ENCODE data around the gene C17orf50. TPM values are rescaled to one million over a fixed set of nuclear protein-coding genes. Genes with fewer than 3 reads are reported as not detected.

The C17orf50 gene
- polyA plus RNA-seq, 1 donor (not counting 4 experiments of a cell fraction or from before 2014, with no cell fraction given), result not detected

DNA sequence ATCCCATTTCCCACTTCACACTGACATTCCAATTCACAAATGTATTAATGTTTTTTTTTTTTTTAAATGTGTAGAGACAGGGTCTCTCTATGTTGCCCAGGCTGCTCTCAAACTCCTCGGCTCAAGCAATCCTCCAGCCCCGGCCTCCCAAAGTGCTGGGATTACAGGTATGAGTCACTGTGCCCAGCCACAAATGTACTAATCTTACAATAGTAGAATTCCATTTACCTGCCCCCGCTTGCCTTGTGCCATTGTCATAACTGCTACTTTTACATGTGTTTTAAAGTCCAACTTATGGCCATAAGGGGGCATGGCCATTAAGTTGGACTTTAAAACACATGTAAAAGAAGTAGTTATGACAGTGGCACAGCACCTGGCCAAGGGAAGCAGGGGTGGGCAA lies 30.2 kb downstream of the C17orf50 start:
- Histone ChIP-seq H3K4me1 (ENCODE audit: control insufficient read depth, extremely low read depth, insufficient read depth, low read length) (peaks cover 68% of the 10 kb centered on the region), H3K27me3 (ENCODE audit: control insufficient read depth, extremely low read depth, insufficient read depth, low read length) (no peaks in the 10 kb centered on the region), H4K20me1 (ENCODE audit: control insufficient read depth, extremely low read depth, insufficient read depth, low read length) (no peaks in the 10 kb centered on the region), H3K9me3 (ENCODE audit: control insufficient read depth, low read depth, low read length) (no peaks in the 10 kb centered on the region), H3K36me3 (ENCODE audit: control insufficient read depth in 2 of 2, extremely low read depth in 1 of 2, insufficient read depth in 2 of 2, low read length in 2 of 2) (no peaks in the 10 kb centered on the region), H3K27ac (ENCODE audit: control insufficient read depth, insufficient read depth, low read length) (peak overlapping the region; percentile 54), H3K79me2 (ENCODE audit: control insufficient read depth, insufficient read depth, low read length) (no peaks in the 10 kb centered on the region), H2AFZ (ENCODE audit: control insufficient read depth, low read length) (no peak overlapping the region), H3K9me1 (ENCODE audit: control insufficient read depth, extremely low read depth, insufficient read depth, low read length) (no peaks in the 10 kb centered on the region), H3K4me3 (ENCODE audit: control insufficient read depth in 2 of 3, extremely low read depth in 1 of 3, insufficient read depth in 2 of 3, low read depth in 1 of 3, low read length in 3 of 3) (no peak overlapping the region), H3K4me2 (ENCODE audit: control insufficient read depth, extremely low read depth, insufficient read depth, low read depth, low read length) (no peak overlapping the region), H3K9ac (ENCODE audit: control insufficient read depth, extremely low read depth, insufficient read depth, low read length) (no peak overlapping the region)
- TF ChIP-seq, protein P1, sequence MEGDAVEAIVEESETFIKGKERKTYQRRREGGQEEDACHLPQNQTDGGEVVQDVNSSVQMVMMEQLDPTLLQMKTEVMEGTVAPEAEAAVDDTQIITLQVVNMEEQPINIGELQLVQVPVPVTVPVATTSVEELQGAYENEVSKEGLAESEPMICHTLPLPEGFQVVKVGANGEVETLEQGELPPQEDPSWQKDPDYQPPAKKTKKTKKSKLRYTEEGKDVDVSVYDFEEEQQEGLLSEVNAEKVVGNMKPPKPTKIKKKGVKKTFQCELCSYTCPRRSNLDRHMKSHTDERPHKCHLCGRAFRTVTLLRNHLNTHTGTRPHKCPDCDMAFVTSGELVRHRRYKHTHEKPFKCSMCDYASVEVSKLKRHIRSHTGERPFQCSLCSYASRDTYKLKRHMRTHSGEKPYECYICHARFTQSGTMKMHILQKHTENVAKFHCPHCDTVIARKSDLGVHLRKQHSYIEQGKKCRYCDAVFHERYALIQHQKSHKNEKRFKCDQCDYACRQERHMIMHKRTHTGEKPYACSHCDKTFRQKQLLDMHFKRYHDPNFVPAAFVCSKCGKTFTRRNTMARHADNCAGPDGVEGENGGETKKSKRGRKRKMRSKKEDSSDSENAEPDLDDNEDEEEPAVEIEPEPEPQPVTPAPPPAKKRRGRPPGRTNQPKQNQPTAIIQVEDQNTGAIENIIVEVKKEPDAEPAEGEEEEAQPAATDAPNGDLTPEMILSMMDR (optimal IDR thresholded peaks at IDR 0.05 in 1 of 3, IDR thresholded peaks at IDR 0.05 in 1 of 3, conservative IDR thresholded peaks at IDR 0.05 in 1 of 3; ENCODE audit: extremely low read depth in 1 of 3, insufficient read depth in 2 of 3, low read length in 3 of 3), result no peak
- no peak for TF ChIP-seq EZH2 (IDR thresholded peaks at IDR 0.05; ENCODE audit: low read length)
- dilution Hi-C loops (cut with MboI; ENCODE audit: extremely low pct_ligation_motif_present, low sequenced_read_pairs), result no loop called here
- FAIRE-seq (no peak), DNase-seq (ENCODE audit: low read depth, low spot score) (no peak)

DNA sequence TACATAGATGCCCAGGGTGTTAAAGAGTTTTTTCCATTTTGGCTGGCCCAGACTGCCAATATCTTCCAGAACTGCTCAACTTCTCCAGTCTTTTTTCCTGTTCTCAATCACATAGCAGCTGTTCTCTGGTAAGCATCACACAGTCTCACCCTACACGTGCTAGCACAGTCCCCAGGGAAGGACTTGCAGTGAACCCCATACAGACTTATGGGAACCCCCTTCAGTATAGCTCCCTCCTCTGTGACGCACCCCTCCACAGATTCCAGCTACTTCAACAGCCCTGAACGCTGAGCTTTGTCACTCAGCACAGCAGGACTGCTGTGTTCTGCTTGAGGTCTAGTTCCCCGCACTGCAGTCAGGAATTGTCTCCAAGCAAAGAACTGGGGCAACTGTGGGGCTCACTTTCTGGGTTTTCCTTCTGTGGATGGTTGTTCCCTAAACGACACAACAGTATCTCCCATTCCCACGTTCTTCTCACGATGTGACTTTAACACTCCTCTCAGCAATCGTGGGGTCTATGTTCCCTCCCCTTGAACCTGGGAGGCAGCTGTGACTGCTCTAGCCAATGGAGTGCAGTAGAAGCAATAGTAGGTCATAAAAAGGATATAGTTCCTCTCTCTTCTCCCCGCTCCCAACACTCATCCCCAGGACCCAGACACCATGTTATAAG lies 31.1 kb downstream of the C17orf50 start:
- no peak for DNase-seq (ENCODE audit: low read depth, low spot score)
- no peaks in the 10 kb centered on the region for H3K36me3 ChIP-seq (ENCODE audit: control insufficient read depth in 2 of 2, extremely low read depth in 1 of 2, insufficient read depth in 2 of 2, low read length in 2 of 2)
- peak overlapping the region in 1 of 3 experiments; percentile 3 for H3K4me3 ChIP-seq (ENCODE audit: control insufficient read depth in 2 of 3, extremely low read depth in 1 of 3, insufficient read depth in 2 of 3, low read depth in 1 of 3, low read length in 3 of 3)
- no peaks in the 10 kb centered on the region for H3K27me3 ChIP-seq (ENCODE audit: control insufficient read depth, extremely low read depth, insufficient read depth, low read length)
- H2AFZ ChIP-seq (ENCODE audit: control insufficient read depth, low read length), result no peak overlapping the region
- H3K27ac ChIP-seq (ENCODE audit: control insufficient read depth, insufficient read depth, low read length), result peak overlapping the region; percentile 54
- dilution Hi-C loops (cut with MboI; ENCODE audit: extremely low pct_ligation_motif_present, low sequenced_read_pairs), result no loop called here
- H3K4me1 ChIP-seq (ENCODE audit: control insufficient read depth, extremely low read depth, insufficient read depth, low read length), result peaks cover 59% of the 10 kb centered on the region
- TF ChIP-seq, protein P1 (optimal IDR thresholded peaks at IDR 0.05 in 1 of 3, IDR thresholded peaks at IDR 0.05 in 1 of 3, conservative IDR thresholded peaks at IDR 0.05 in 1 of 3; ENCODE audit: extremely low read depth in 1 of 3, insufficient read depth in 2 of 3, low read length in 3 of 3), result no peak
- no peak for TF ChIP-seq EZH2 (IDR thresholded peaks at IDR 0.05; ENCODE audit: low read length)
- peak overlapping the region; percentile 83 for H3K4me2 ChIP-seq (ENCODE audit: control insufficient read depth, extremely low read depth, insufficient read depth, low read depth, low read length)
- H3K79me2 ChIP-seq (ENCODE audit: control insufficient read depth, insufficient read depth, low read length), result no peaks in the 10 kb centered on the region
- H4K20me1 ChIP-seq (ENCODE audit: control insufficient read depth, extremely low read depth, insufficient read depth, low read length), result no peaks in the 10 kb centered on the region
- no peaks in the 10 kb centered on the region for H3K9me1 ChIP-seq (ENCODE audit: control insufficient read depth, extremely low read depth, insufficient read depth, low read length)
- no peak for FAIRE-seq
- H3K9ac ChIP-seq (ENCODE audit: control insufficient read depth, extremely low read depth, insufficient read depth, low read length), result peak overlapping the region; percentile 11
- no peaks in the 10 kb centered on the region for H3K9me3 ChIP-seq (ENCODE audit: control insufficient read depth, low read depth, low read length)
